Measurements from ENCODE around the gene DMAC2. TPM values are rescaled to one million over a fixed set of nuclear protein-coding genes. Genes with fewer than 3 reads are reported as not detected.

DMAC2 gene
- total RNA-seq, 2 donors from 2014 or later = 52.9 to 71.5 TPM

- Histone ChIP-seq H3K9me3 (ENCODE audit: control insufficient read depth, low read length) (no peaks in the 10 kb centered on the region), H3K4me3 (ENCODE audit: low read length) (peak within 1 kb of the TSS; percentile 83), H3K4me1 (ENCODE audit: control insufficient read depth, insufficient read depth, low read length) (peaks cover 4% of the 10 kb centered on the region), H3K9ac (ENCODE audit: extremely low read depth, low read length, poor library complexity, severe bottlenecking) (peak within 1 kb of the TSS; percentile 70), H3K27ac (ENCODE audit: low read depth, low read length) (no peak within 1 kb of the TSS), H3K36me3 (ENCODE audit: control insufficient read depth, insufficient read depth, low read length) (peaks cover 14% of the 10 kb centered on the region), H3K27me3 (ENCODE audit: control insufficient read depth, insufficient read depth, low read length, poor library complexity, severe bottlenecking) (no peaks in the 10 kb centered on the region)
- Mint-ChIP-seq H3K27me3 (ENCODE audit: insufficient read depth) (no peaks in the 10 kb centered on the region), H3K36me3 (ENCODE audit: low read depth) (peaks cover 28% of the 10 kb centered on the region), H3K27ac (peak within 1 kb of the TSS; percentile 96), H3K9me3 (no peaks in the 10 kb centered on the region), H3K4me3 (peak within 1 kb of the TSS; percentile 74), H3K4me1 (peaks cover 18% of the 10 kb centered on the region)
- 11 to 26% methylated on average over 4 to 19 of the region's 19 CpGs for WGBS, 2 experiments (ENCODE audit: insufficient coverage in 1 of 2, insufficient read length in 1 of 2)
- no peak for TF ChIP-seq CTCF (conservative IDR thresholded peaks at IDR 0.05)
- DNase-seq = peak; percentile 96
Measured at GRCh38 chr19:41426952-41427646, 12.6 kb downstream of the DMAC2 start, which contains the start of gene B3GNT8. Gene B3GNT8 (minus strand): TSS chr19:41427374. CDS start chr19:41426778, 596 bp downstream.

GRCh38 chr19:41426116-41426841, 13.4 kb downstream of the DMAC2 start:
- DNase-seq = no peak
- 89 to 99% methylated on average over 24 to 36 of the region's 36 CpGs for WGBS, 2 experiments (ENCODE audit: insufficient coverage in 1 of 2, insufficient read length in 1 of 2)

More at GRCh38 chr19:41426116-41426841, 13.4 kb downstream of the DMAC2 start:
- Mint-ChIP-seq H3K4me3 (peak overlapping the region; percentile 74), H3K9me3 (no peaks in the 10 kb centered on the region), H3K4me1 (peaks cover 18% of the 10 kb centered on the region), H3K27ac (no peak overlapping the region), H3K36me3 (ENCODE audit: low read depth) (peaks cover 27% of the 10 kb centered on the region), H3K27me3 (ENCODE audit: insufficient read depth) (no peaks in the 10 kb centered on the region)
- Histone ChIP-seq H3K27me3 (ENCODE audit: control insufficient read depth, insufficient read depth, low read length, poor library complexity, severe bottlenecking) (no peaks in the 10 kb centered on the region), H3K4me1 (ENCODE audit: control insufficient read depth, insufficient read depth, low read length) (peaks cover 4% of the 10 kb centered on the region), H3K9me3 (ENCODE audit: control insufficient read depth, low read length) (no peaks in the 10 kb centered on the region), H3K4me3 (ENCODE audit: low read length) (peak overlapping the region; percentile 83), H3K27ac (ENCODE audit: low read depth, low read length) (no peak overlapping the region), H3K36me3 (ENCODE audit: control insufficient read depth, insufficient read depth, low read length) (peaks cover 8% of the 10 kb centered on the region), H3K9ac (ENCODE audit: extremely low read depth, low read length, poor library complexity, severe bottlenecking) (no peak overlapping the region)
- no peak for TF ChIP-seq CTCF (conservative IDR thresholded peaks at IDR 0.05)
